ENCODE measurements around the gene PFKL.

The PFKL gene

GRCh38 chr21:44365967-44366585, 66.2 kb downstream of the PFKL start:
- H3K4me3 ChIP-seq (ENCODE audit: low read depth, low read length) = no peak overlapping the region
- DNase-seq (ENCODE audit: low read depth) = no peak
- no peak for TF ChIP-seq CTCF (IDR thresholded peaks at IDR 0.05; ENCODE audit: control insufficient read depth, extremely low read depth, insufficient read depth)

- H3K4me3 ChIP-seq (ENCODE audit: low read depth, low read length) = no peak overlapping the region
- TF ChIP-seq CTCF (IDR thresholded peaks at IDR 0.05; ENCODE audit: control insufficient read depth, extremely low read depth, insufficient read depth) = no peak
- no peak for DNase-seq (ENCODE audit: low read depth)
These were observed 66.8 kb downstream of the PFKL start for GRCh38 chr21:44366586-44367211.

GRCh38 chr21:44368711-44369446, 69.0 kb downstream of the PFKL start:
- TF ChIP-seq CTCF (IDR thresholded peaks at IDR 0.05; ENCODE audit: control insufficient read depth, extremely low read depth, insufficient read depth) = no peak
- H3K4me3 ChIP-seq (ENCODE audit: low read depth, low read length) = no peak overlapping the region
- no peak for DNase-seq (ENCODE audit: low read depth)

- DNase-seq (ENCODE audit: low read depth) = no peak
These were observed 70.3 kb downstream of the PFKL start for GRCh38 chr21:44370027-44370735.

GRCh38 chr21:44370786-44371410, 71.0 kb downstream of the PFKL start:
- no peak overlapping the region for H3K4me3 ChIP-seq (ENCODE audit: low read depth, low read length)
- no peak for TF ChIP-seq CTCF (IDR thresholded peaks at IDR 0.05; ENCODE audit: control insufficient read depth, extremely low read depth, insufficient read depth)
- DNase-seq (ENCODE audit: low read depth) = no peak

More at GRCh38 chr21:44370027-44370735, 70.3 kb downstream of the PFKL start:
- H3K4me3 ChIP-seq (ENCODE audit: low read depth, low read length) = no peak overlapping the region
- TF ChIP-seq CTCF (IDR thresholded peaks at IDR 0.05; ENCODE audit: control insufficient read depth, extremely low read depth, insufficient read depth) = no peak

GRCh38 chr21:44371596-44371995, 71.7 kb downstream of the PFKL start:
- H3K4me3 ChIP-seq (ENCODE audit: low read depth, low read length) = no peak overlapping the region
- DNase-seq (ENCODE audit: low read depth) = no peak
- no peak for TF ChIP-seq CTCF (IDR thresholded peaks at IDR 0.05; ENCODE audit: control insufficient read depth, extremely low read depth, insufficient read depth)
